Mesenchymal stem cell (in vitro differentiated cells and primary cell): ENCODE measurements around the gene LRRK2.

Experiments used
- DNase-seq: peaks from one replicate; pipeline ENCODE4 v3.0.0-alpha.2; 2013
- H2AFZ ChIP-seq: one replicate; pipeline ENCODE4 v1.6.1; 2013; ENCODE audit warnings: low read depth, mild to moderate bottlenecking, control low read depth, inconsistent platforms, low read length, moderate library complexity
- H2AK5ac ChIP-seq: 2 replicates; pipeline ENCODE4 v1.6.1; 2013; ENCODE audit warnings: low read length, moderate library complexity, mild to moderate bottlenecking, inconsistent platforms; ENCODE audit not compliant: severe bottlenecking
- H2BK120ac ChIP-seq: one replicate; pipeline ENCODE4 v1.6.1; 2013; ENCODE audit warnings: low read depth, mild to moderate bottlenecking, inconsistent platforms, low read length, moderate library complexity
- H2BK12ac ChIP-seq, 2 experiments: one replicate each; pipeline ENCODE4 v1.6.1; 2013; ENCODE audit warnings: inconsistent platforms in 2 of 2, low read length in 2 of 2, mild to moderate bottlenecking in 2 of 2, moderate library complexity in 2 of 2, control low read depth in 1 of 2
- H2BK15ac ChIP-seq: one replicate; pipeline ENCODE4 v1.6.1; 2013; ENCODE audit warnings: mild to moderate bottlenecking, low read depth, inconsistent platforms; ENCODE audit not compliant: poor library complexity, severe bottlenecking
- H2BK5ac ChIP-seq: 2 replicates; pipeline ENCODE4 v1.6.1; 2013; ENCODE audit warnings: low read depth, mild to moderate bottlenecking, low read length, control low read depth, inconsistent platforms; ENCODE audit not compliant: poor library complexity, severe bottlenecking
- H3K14ac ChIP-seq, 2 experiments: one replicate each; pipeline ENCODE4 v1.6.1; 2013; ENCODE audit warnings: inconsistent platforms in 2 of 2, low read length in 2 of 2, control low read depth in 1 of 2, mild to moderate bottlenecking in 1 of 2, moderate library complexity in 1 of 2
- H3K18ac ChIP-seq, 2 experiments: one replicate each; pipeline ENCODE4 v1.6.1; 2013; ENCODE audit warnings: inconsistent platforms in 2 of 2, low read length in 2 of 2, control low read depth in 1 of 2, low read depth in 1 of 2, mild to moderate bottlenecking in 1 of 2
- H3K23ac ChIP-seq, 2 experiments: one replicate each; pipeline ENCODE4 v1.6.1; 2013; ENCODE audit warnings: inconsistent platforms in 2 of 2, low read length in 2 of 2, mild to moderate bottlenecking in 2 of 2, moderate library complexity in 2 of 2, control low read depth in 1 of 2
- H3K27ac ChIP-seq: 2 replicates; pipeline ENCODE4 v1.5.1; 2013; ENCODE audit warnings: mild to moderate bottlenecking, moderate library complexity, low read length, control low read depth, inconsistent platforms; ENCODE audit not compliant: poor library complexity, severe bottlenecking
- H3K27me3 ChIP-seq, 2 experiments: 2 replicates each; pipeline versions ENCODE4 v1.6.1 to v1.7.0; 2013; ENCODE audit warnings: low read length in 2 of 2, mild to moderate bottlenecking in 2 of 2, moderate library complexity in 2 of 2, control low read depth in 1 of 2, inconsistent platforms in 1 of 2; ENCODE audit not compliant: control insufficient read depth in 1 of 2, insufficient read depth in 1 of 2
- H3K36me3 ChIP-seq, 2 experiments: 2 replicates each; pipeline versions ENCODE4 v1.6.1 to v1.7.0; 2013; ENCODE audit warnings: low read length in 2 of 2, control low read depth in 1 of 2, inconsistent platforms in 1 of 2, low read depth in 1 of 2, mild to moderate bottlenecking in 1 of 2; ENCODE audit not compliant: insufficient read depth in 2 of 2, control insufficient read depth in 1 of 2
- H3K4ac ChIP-seq, 2 experiments: one replicate each; pipeline ENCODE4 v1.6.1; 2013; ENCODE audit warnings: inconsistent platforms in 2 of 2, low read length in 2 of 2, mild to moderate bottlenecking in 2 of 2, moderate library complexity in 2 of 2, control low read depth in 1 of 2, low read depth in 1 of 2
- H3K4me1 ChIP-seq: 2 replicates; pipeline ENCODE4 v1.6.1; 2013; ENCODE audit warnings: low read depth, low read length, control low read depth; ENCODE audit not compliant: control insufficient read depth, insufficient read depth
- H3K4me2 ChIP-seq: 2 replicates; pipeline ENCODE4 v1.6.1; 2013; ENCODE audit warnings: low read length, mild to moderate bottlenecking, inconsistent platforms; ENCODE audit not compliant: poor library complexity, severe bottlenecking
- H3K4me3 ChIP-seq, 2 experiments: 2 replicates each; pipeline versions ENCODE4 v1.5.1 to v1.7.0; 2013; ENCODE audit warnings: low read length in 2 of 2, mild to moderate bottlenecking in 2 of 2, control low read depth in 1 of 2, low read depth in 1 of 2; ENCODE audit not compliant: insufficient read depth in 1 of 2
- H3K79me1 ChIP-seq: replicated peaks from 2 replicates; pipeline ENCODE4 v1.6.1; 2013; ENCODE audit warnings: mild to moderate bottlenecking, control low read depth, low read length, inconsistent platforms; ENCODE audit not compliant: poor library complexity, severe bottlenecking
- H3K9ac ChIP-seq: 2 replicates; pipeline ENCODE4 v1.7.0; 2013; ENCODE audit warnings: mild to moderate bottlenecking, low read length, moderate library complexity
- H3K9me3 ChIP-seq: 2 replicates; pipeline ENCODE4 v1.7.0; 2013; ENCODE audit warnings: mild to moderate bottlenecking, low read length; ENCODE audit not compliant: control insufficient read depth
- H4K8ac ChIP-seq: one replicate; pipeline ENCODE4 v1.6.1; 2013; ENCODE audit warnings: inconsistent platforms, mild to moderate bottlenecking, low read length, moderate library complexity
- H4K91ac ChIP-seq: one replicate; pipeline ENCODE4 v1.6.1; 2013; ENCODE audit warnings: mild to moderate bottlenecking, low read length, inconsistent platforms
- WGBS: methylation state at CpG from one replicate; pipeline ENCODE4 v1.1.7; 2013; ENCODE audit warnings: mixed read lengths; 5-methylcytosine and 5-hydroxymethylcytosine counted together

Gene LRRK2

GRCh38 chr12:40181490-40181889 is 43.3 kb upstream of the LRRK2 start:
- H3K23ac ChIP-seq = no peak overlapping the region
- H3K4me1 ChIP-seq = no peaks in the 10 kb centered on the region
- no peak overlapping the region for H2AK5ac ChIP-seq
- no peak overlapping the region for H2BK15ac ChIP-seq
- no peaks in the 10 kb centered on the region for H3K27me3 ChIP-seq
- DNase-seq = no peak
- peaks cover 4% of the 10 kb centered on the region for H3K9me3 ChIP-seq
- no peak overlapping the region for H3K14ac ChIP-seq
- no peak overlapping the region for H3K4ac ChIP-seq
- no peak overlapping the region for H4K8ac ChIP-seq
- H3K18ac ChIP-seq = no peak overlapping the region
- H2BK12ac ChIP-seq = no peak overlapping the region
- H2AFZ ChIP-seq = no peak overlapping the region
- no peak overlapping the region for H3K4me3 ChIP-seq
- H3K4me2 ChIP-seq = no peak overlapping the region
- no peak overlapping the region for H4K91ac ChIP-seq
- no peak overlapping the region for H2BK120ac ChIP-seq
- H2BK5ac ChIP-seq = no peak overlapping the region
- H3K79me1 ChIP-seq = no peaks in the 10 kb centered on the region
- no peaks in the 10 kb centered on the region for H3K36me3 ChIP-seq
- 100% methylated on average over 1 of the region's 1 CpG for WGBS
- no peak overlapping the region for H3K27ac ChIP-seq
- no peak overlapping the region for H3K9ac ChIP-seq

DNA sequence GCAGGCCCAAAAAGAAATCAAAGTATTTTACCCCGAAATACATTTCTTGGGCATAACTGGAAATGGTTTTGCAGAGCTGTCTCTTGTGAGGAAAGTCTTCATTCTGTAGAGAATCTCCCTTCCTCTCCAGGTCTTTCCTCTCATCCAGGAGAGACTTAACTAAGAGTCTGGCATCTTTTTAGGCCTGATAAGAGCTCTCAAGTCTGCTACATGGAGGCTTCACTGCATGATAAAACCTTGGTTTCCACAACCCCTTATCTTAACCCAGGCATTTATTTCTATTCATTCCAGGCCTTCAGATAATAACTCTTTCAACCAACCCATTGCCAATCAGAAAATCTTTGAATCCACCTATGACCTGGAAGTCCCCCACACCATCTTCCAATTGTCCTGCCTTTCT is 41.1 kb upstream of the LRRK2 start:
- Histone ChIP-seq H3K14ac (no peak overlapping the region), H3K27ac (no peak overlapping the region), H3K79me1 (no peaks in the 10 kb centered on the region), H4K8ac (no peak overlapping the region), H3K4me3 (no peak overlapping the region), H3K23ac (no peak overlapping the region), H2BK15ac (no peak overlapping the region), H2AK5ac (no peak overlapping the region), H3K9ac (no peak overlapping the region), H2BK12ac (no peak overlapping the region), H3K4ac (no peak overlapping the region), H4K91ac (no peak overlapping the region), H2BK5ac (no peak overlapping the region), H3K36me3 (no peaks in the 10 kb centered on the region), H3K18ac (no peak overlapping the region), H2AFZ (no peak overlapping the region), H2BK120ac (no peak overlapping the region), H3K9me3 (peaks cover 10% of the 10 kb centered on the region), H3K4me1 (no peaks in the 10 kb centered on the region), H3K27me3 (no peaks in the 10 kb centered on the region), H3K4me2 (no peak overlapping the region)
- 33% methylated on average over 1 of the region's 1 CpG for WGBS
- DNase-seq = no peak

DNA sequence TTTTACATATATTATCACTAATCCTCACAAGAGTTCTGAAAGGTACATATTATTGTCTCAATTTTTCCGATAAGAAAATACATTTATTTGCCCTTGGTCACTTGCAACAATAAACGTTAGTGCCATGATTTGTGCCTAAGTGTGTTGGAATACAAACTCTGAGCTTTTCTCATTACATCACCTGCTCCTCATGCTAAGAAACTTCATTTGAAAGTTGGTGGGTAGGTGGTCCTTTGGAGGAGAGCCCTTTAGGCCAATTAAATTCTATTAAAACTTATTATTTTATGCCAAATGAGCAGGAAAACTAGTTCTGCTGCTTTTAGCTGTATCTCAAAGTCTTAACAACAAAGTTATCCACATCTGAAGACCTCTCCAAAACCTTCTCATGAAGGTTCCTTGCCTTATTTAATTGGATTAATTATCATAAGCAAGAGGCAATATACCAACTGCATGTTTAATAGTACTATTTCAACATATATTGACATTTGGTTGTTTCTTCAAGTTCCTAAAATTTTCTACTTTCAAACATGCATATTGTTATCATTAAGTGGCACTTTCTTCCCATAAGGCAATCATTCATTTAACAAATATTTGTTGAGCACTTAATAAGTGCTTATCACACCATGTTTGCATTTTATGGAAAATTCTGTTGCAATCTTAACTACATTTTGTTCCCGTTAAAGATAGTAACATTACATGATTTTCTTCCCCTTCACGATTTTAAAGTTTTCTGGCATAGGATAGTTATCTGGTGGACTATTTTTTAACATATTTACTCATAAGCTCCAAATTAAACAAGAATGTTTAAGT is 40.1 kb upstream of the LRRK2 start:
- H3K23ac ChIP-seq = no peak overlapping the region
- no peaks in the 10 kb centered on the region for H3K36me3 ChIP-seq
- H3K79me1 ChIP-seq = no peaks in the 10 kb centered on the region
- H3K27ac ChIP-seq = no peak overlapping the region
- no peak overlapping the region for H2AK5ac ChIP-seq
- H2BK15ac ChIP-seq = no peak overlapping the region
- no peaks in the 10 kb centered on the region for H3K4me1 ChIP-seq
- no peak overlapping the region for H3K4me2 ChIP-seq
- no peak overlapping the region for H4K91ac ChIP-seq
- 100% methylated on average over 1 of the region's 4 CpGs for WGBS
- peaks cover 17% of the 10 kb centered on the region for H3K9me3 ChIP-seq
- no peak overlapping the region for H3K9ac ChIP-seq
- no peak overlapping the region for H3K18ac ChIP-seq
- H3K4me3 ChIP-seq = no peak overlapping the region
- no peak overlapping the region for H2BK5ac ChIP-seq
- DNase-seq = no peak
- no peak overlapping the region for H3K14ac ChIP-seq
- no peak overlapping the region for H2BK120ac ChIP-seq
- H4K8ac ChIP-seq = no peak overlapping the region
- H3K4ac ChIP-seq = no peak overlapping the region
- H2AFZ ChIP-seq = no peak overlapping the region
- H2BK12ac ChIP-seq = no peak overlapping the region
- H3K27me3 ChIP-seq = no peaks in the 10 kb centered on the region

GRCh38 chr12:40185303-40185693 is 39.5 kb upstream of the LRRK2 start:
- Histone ChIP-seq H2AK5ac (no peak overlapping the region), H3K27me3 (no peaks in the 10 kb centered on the region), H3K79me1 (no peaks in the 10 kb centered on the region), H3K9ac (no peak overlapping the region), H3K9me3 (peaks cover 22% of the 10 kb centered on the region), H3K4me2 (no peak overlapping the region), H3K23ac (no peak overlapping the region), H3K14ac (no peak overlapping the region), H4K91ac (no peak overlapping the region), H3K36me3 (no peaks in the 10 kb centered on the region), H4K8ac (no peak overlapping the region), H2BK15ac (no peak overlapping the region), H2BK12ac (no peak overlapping the region), H2BK5ac (no peak overlapping the region), H3K4me1 (no peaks in the 10 kb centered on the region), H3K18ac (no peak overlapping the region), H2AFZ (no peak overlapping the region), H3K27ac (no peak overlapping the region), H2BK120ac (no peak overlapping the region), H3K4me3 (no peak overlapping the region), H3K4ac (no peak overlapping the region)
- WGBS = 73% methylated on average over 4 of the region's 4 CpGs
- DNase-seq = no peak
